Measurements from ENCODE around the gene SUPT4H1.
"Not testable (repeated sequence)": the region's sequence is repeated elsewhere in the genome, so short reads cannot be mapped to it uniquely, and the experiment has no call there.

Gene SUPT4H1

GRCh38 chr17:58351831-58352595 is at the start of gene SUPT4H1:
Gene SUPT4H1 (minus strand): TSS chr17:58352201. CDS start chr17:58352135, 66 bp downstream.
- WGBS (ENCODE audit: insufficient coverage, insufficient read length), result no CpG with 5 or more reads among the region's 60 CpGs
- Histone ChIP-seq H3K4me1 (ENCODE audit: control insufficient read depth, insufficient read depth, low read length) (no peaks in the 10 kb centered on the region), H3K27me3 (ENCODE audit: control insufficient read depth, insufficient read depth, low read length) (no peaks in the 10 kb centered on the region), H3K9me3 (ENCODE audit: control insufficient read depth, insufficient read depth, low read length) (no peaks in the 10 kb centered on the region), H3K27ac (ENCODE audit: low read length) (no peak within 1 kb of the TSS), H3K36me3 (ENCODE audit: control insufficient read depth, insufficient read depth, low read length) (peaks cover 18% of the 10 kb centered on the region; the same call in 1 of the 2 replicates), H3K4me3 (ENCODE audit: low read length) (peak within 1 kb of the TSS; percentile 94)
- DNase-seq (ENCODE audit: low read depth, low spot score), result no peak

DNA sequence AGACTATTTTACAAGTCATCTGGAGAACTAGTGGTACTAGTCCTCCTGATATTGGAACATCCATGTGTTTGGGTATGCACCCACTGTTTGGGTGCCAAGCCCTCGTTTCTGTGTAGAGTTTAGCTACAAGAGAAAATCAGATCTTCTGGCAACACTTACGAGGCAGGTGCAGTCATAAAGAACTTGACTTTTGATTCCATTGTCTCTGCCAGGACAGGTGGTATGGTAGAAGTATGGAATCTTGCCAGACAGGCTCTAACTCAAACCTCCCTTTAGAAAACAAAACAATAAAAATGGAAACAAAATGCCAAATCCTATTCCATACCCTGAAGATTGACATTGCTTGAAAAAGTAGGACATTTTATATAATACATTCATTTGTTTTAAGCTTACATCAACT is 49.3 kb upstream of the SUPT4H1 start:
- Histone ChIP-seq H3K27ac (ENCODE audit: low read length) (no peak overlapping the region), H3K9me3 (ENCODE audit: control insufficient read depth, insufficient read depth, low read length) (no peaks in the 10 kb centered on the region), H3K4me1 (ENCODE audit: control insufficient read depth, insufficient read depth, low read length) (no peaks in the 10 kb centered on the region; the same call in 1 of the 2 replicates), H3K27me3 (ENCODE audit: control insufficient read depth, insufficient read depth, low read length) (peaks cover 20% of the 10 kb centered on the region; the same call in 1 of the 2 replicates), H3K4me3 (ENCODE audit: low read length) (no peak overlapping the region), H3K36me3 (ENCODE audit: control insufficient read depth, insufficient read depth, low read length) (no peaks in the 10 kb centered on the region)
- DNase-seq (ENCODE audit: low read depth, low spot score), result no peak
- no CpG with 5 or more reads among the region's 2 CpGs for WGBS (ENCODE audit: insufficient coverage, insufficient read length)

GRCh38 chr17:58400826-58401225 is 48.8 kb upstream of the SUPT4H1 start:
- H3K27me3 ChIP-seq (ENCODE audit: control insufficient read depth, insufficient read depth, low read length), result peaks cover 22% of the 10 kb centered on the region
- H3K9me3 ChIP-seq (ENCODE audit: control insufficient read depth, insufficient read depth, low read length), result no peaks in the 10 kb centered on the region
- no peak overlapping the region for H3K4me3 ChIP-seq (ENCODE audit: low read length)
- H3K27ac ChIP-seq (ENCODE audit: low read length), result no peak overlapping the region
- H3K36me3 ChIP-seq (ENCODE audit: control insufficient read depth, insufficient read depth, low read length), result no peaks in the 10 kb centered on the region
- no peaks in the 10 kb centered on the region; the same call in 1 of the 2 replicates for H3K4me1 ChIP-seq (ENCODE audit: control insufficient read depth, insufficient read depth, low read length)
- no peak for DNase-seq (ENCODE audit: low read depth, low spot score)

DNA sequence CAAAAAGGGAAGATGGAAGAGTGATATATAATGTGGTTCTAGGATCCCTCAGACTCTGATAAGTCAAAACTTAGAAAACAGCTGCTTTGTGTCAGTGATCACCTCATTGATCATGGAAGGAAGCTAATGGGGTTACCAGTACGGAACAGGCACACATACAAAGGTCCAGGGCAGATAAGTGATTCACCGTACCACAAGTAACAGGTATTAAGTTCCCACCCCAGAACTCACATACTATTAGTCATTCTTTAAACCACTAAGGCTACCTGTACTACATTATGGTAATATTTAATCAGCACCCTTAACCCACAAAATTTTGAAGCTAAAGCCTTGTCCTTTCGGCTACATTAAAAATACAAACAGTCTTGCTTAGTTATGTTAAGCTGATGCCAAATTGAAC is 48.0 kb upstream of the SUPT4H1 start:
- Histone ChIP-seq H3K9me3 (ENCODE audit: control insufficient read depth, insufficient read depth, low read length) (no peaks in the 10 kb centered on the region), H3K27ac (ENCODE audit: low read length) (no peak overlapping the region), H3K36me3 (ENCODE audit: control insufficient read depth, insufficient read depth, low read length) (no peaks in the 10 kb centered on the region), H3K4me3 (ENCODE audit: low read length) (no peak overlapping the region), H3K4me1 (ENCODE audit: control insufficient read depth, insufficient read depth, low read length) (no peaks in the 10 kb centered on the region; the same call in 1 of the 2 replicates), H3K27me3 (ENCODE audit: control insufficient read depth, insufficient read depth, low read length) (peaks cover 23% of the 10 kb centered on the region)
- no peak for DNase-seq (ENCODE audit: low read depth, low spot score)
- no CpG with 5 or more reads among the region's 3 CpGs for WGBS (ENCODE audit: insufficient coverage, insufficient read length)

DNA sequence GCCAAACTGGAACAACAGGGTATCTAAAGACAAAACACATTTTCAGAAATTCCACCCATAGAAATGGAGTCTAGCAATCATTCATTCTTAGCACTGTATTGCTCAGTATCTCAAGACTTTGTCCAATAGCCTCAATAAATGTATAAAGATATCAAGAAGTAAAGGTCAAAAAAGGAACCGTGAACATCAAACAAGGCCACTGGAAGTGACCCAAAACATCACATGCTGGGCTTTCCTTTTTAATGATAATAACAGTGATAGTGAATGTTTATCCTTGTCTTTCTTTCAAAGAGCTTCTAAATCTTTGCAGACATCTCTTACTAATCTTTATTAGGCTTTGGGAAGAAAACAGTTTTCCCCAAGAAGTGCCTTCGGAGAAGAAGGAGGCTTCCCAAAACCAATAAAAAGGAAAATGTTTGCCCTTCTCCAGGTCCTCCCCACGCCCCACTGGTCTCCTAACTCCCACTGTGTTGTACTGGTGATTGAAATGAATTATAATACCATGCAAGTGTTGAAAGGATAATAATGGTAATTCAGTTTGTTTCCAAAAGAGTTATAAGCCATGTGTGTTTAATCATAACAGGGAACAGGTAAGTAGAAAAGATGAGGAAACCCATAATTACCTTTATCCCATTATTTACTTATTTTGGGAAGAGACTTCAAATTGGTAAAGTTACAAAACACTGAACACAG is 46.7 kb upstream of the SUPT4H1 start:
- Histone ChIP-seq H3K4me1 (ENCODE audit: control insufficient read depth, insufficient read depth, low read length) (no peaks in the 10 kb centered on the region; the same call in 1 of the 2 replicates), H3K36me3 (ENCODE audit: control insufficient read depth, insufficient read depth, low read length) (no peaks in the 10 kb centered on the region), H3K27me3 (ENCODE audit: control insufficient read depth, insufficient read depth, low read length) (peaks cover 20% of the 10 kb centered on the region), H3K4me3 (ENCODE audit: low read length) (no peak overlapping the region), H3K9me3 (ENCODE audit: control insufficient read depth, insufficient read depth, low read length) (no peaks in the 10 kb centered on the region), H3K27ac (ENCODE audit: low read length) (no peak overlapping the region)
- WGBS (ENCODE audit: insufficient coverage, insufficient read length), result no CpG with 5 or more reads among the region's 3 CpGs
- DNase-seq (ENCODE audit: low read depth, low spot score), result no peak

- H3K27ac ChIP-seq (ENCODE audit: low read length); DNase-seq (ENCODE audit: low read depth, low spot score); H3K36me3 ChIP-seq (ENCODE audit: control insufficient read depth, insufficient read depth, low read length); H3K4me1 ChIP-seq (ENCODE audit: control insufficient read depth, insufficient read depth, low read length); H3K4me3 ChIP-seq (ENCODE audit: low read length); H3K9me3 ChIP-seq (ENCODE audit: control insufficient read depth, insufficient read depth, low read length): not testable (repeated sequence)
- peaks cover 16% of the 10 kb centered on the region for H3K27me3 ChIP-seq (ENCODE audit: control insufficient read depth, insufficient read depth, low read length)
- no CpG with 5 or more reads among the region's 5 CpGs for WGBS (ENCODE audit: insufficient coverage, insufficient read length)
Measured at GRCh38 chr17:58397421-58397820, 45.4 kb upstream of the SUPT4H1 start.

DNA sequence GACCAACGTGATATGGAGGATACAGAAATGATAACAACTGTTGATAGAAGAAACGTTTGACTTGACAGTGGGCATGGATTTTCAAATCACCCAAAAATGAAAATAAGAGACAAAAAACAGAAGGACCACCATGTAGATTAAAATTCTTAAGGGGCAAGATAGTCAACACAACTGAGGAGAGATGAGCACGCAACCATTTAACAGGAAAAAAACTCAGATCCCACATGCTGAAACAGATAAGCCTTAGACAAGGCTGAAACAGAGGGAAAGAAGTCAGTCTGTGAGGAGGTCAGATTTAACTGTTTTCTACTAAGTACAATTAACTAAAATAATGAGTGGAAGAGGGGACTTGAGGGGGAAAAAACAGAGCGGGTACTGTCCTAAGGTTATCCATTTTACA is 44.2 kb upstream of the SUPT4H1 start:
- H3K9me3 ChIP-seq (ENCODE audit: control insufficient read depth, insufficient read depth, low read length), result no peaks in the 10 kb centered on the region
- no peaks in the 10 kb centered on the region for H3K4me1 ChIP-seq (ENCODE audit: control insufficient read depth, insufficient read depth, low read length)
- DNase-seq (ENCODE audit: low read depth, low spot score), result no peak
- no peak overlapping the region for H3K27ac ChIP-seq (ENCODE audit: low read length)
- no CpG with 5 or more reads among the region's 4 CpGs for WGBS (ENCODE audit: insufficient coverage, insufficient read length)
- H3K36me3 ChIP-seq (ENCODE audit: control insufficient read depth, insufficient read depth, low read length), result no peaks in the 10 kb centered on the region
- peaks cover 10% of the 10 kb centered on the region for H3K27me3 ChIP-seq (ENCODE audit: control insufficient read depth, insufficient read depth, low read length)
- H3K4me3 ChIP-seq (ENCODE audit: low read length), result no peak overlapping the region

DNA sequence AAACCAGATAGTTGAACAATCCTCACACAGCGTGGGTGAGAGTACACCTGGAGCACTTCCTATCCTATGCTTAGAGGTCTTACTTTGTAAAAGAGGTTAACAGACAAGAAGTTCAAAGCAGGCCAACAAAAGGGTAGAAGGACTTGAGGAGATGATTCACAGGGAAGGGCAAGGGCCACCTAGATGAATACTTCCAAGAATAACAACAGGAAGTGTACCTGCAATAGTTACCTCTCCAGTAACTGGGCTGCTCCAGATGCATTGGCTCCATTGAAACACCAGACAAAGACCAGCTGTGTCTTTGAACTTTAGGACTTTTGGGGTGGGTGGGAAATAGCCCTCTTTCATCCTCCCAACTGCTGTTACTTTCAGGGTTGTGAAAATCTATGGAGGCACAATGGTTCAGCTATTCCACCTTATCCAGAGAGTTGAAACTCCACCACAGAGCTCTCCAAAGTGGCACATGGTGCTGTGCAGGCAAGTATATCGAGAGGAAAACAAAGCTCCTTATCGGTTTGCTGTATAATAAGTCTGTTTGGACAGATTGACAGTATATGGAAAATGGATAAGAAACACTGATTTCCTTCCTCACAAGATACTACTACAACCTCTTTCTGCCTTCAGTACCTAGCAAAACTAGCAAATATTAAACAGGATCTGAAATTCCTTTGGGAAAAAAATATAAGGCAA is 42.7 kb upstream of the SUPT4H1 start:
- no peaks in the 10 kb centered on the region for H3K4me1 ChIP-seq (ENCODE audit: control insufficient read depth, insufficient read depth, low read length)

GRCh38 chr17:58391302-58391984 is 39.4 kb upstream of the SUPT4H1 start:
- Histone ChIP-seq H3K4me3 (ENCODE audit: low read length) (no peak overlapping the region), H3K9me3 (ENCODE audit: control insufficient read depth, insufficient read depth, low read length) (no peaks in the 10 kb centered on the region), H3K27me3 (ENCODE audit: control insufficient read depth, insufficient read depth, low read length) (peaks cover 3% of the 10 kb centered on the region), H3K4me1 (ENCODE audit: control insufficient read depth, insufficient read depth, low read length) (peaks cover 2% of the 10 kb centered on the region; the same call in 1 of the 2 replicates), H3K27ac (ENCODE audit: low read length) (no peak overlapping the region), H3K36me3 (ENCODE audit: control insufficient read depth, insufficient read depth, low read length) (no peaks in the 10 kb centered on the region)
- no CpG with 5 or more reads among the region's 10 CpGs for WGBS (ENCODE audit: insufficient coverage, insufficient read length)
- DNase-seq (ENCODE audit: low read depth, low spot score), result no peak

More for the DNA sequence above, 42.7 kb upstream of the SUPT4H1 start:
- WGBS (ENCODE audit: insufficient coverage, insufficient read length), result no CpG with 5 or more reads among the region's 3 CpGs
- H3K36me3 ChIP-seq (ENCODE audit: control insufficient read depth, insufficient read depth, low read length), result no peaks in the 10 kb centered on the region
- H3K27me3 ChIP-seq (ENCODE audit: control insufficient read depth, insufficient read depth, low read length), result peaks cover 5% of the 10 kb centered on the region
- H3K27ac ChIP-seq (ENCODE audit: low read length), result no peak overlapping the region
- no peak overlapping the region for H3K4me3 ChIP-seq (ENCODE audit: low read length)
- no peaks in the 10 kb centered on the region for H3K9me3 ChIP-seq (ENCODE audit: control insufficient read depth, insufficient read depth, low read length)
- DNase-seq (ENCODE audit: low read depth, low spot score), result no peak

- no peak for DNase-seq (ENCODE audit: low read depth, low spot score)
- WGBS (ENCODE audit: insufficient coverage, insufficient read length), result no CpG with 5 or more reads among the region's 2 CpGs
- peaks cover 1% of the 10 kb centered on the region for H3K27me3 ChIP-seq (ENCODE audit: control insufficient read depth, insufficient read depth, low read length)
- no peaks in the 10 kb centered on the region for H3K9me3 ChIP-seq (ENCODE audit: control insufficient read depth, insufficient read depth, low read length)
- no peak overlapping the region for H3K4me3 ChIP-seq (ENCODE audit: low read length)
- H3K27ac ChIP-seq (ENCODE audit: low read length), result no peak overlapping the region
- H3K36me3 ChIP-seq (ENCODE audit: control insufficient read depth, insufficient read depth, low read length), result no peaks in the 10 kb centered on the region
- H3K4me1 ChIP-seq (ENCODE audit: control insufficient read depth, insufficient read depth, low read length), result peaks cover 2% of the 10 kb centered on the region; the same call in 1 of the 2 replicates
Measured at GRCh38 chr17:58390884-58391283, 38.9 kb upstream of the SUPT4H1 start.
